GM10248 (cell line): ENCODE results near the gene LRBA.

Experiments used
- CTCF ChIA-PET: fragments of 300-600 bp; sonication (Branson Sonifier 250); formaldehyde crosslinking; extraction: SDS; loops from one replicate; lab custom pipeline; 2021; ENCODE audit warnings: antibody characterized with exemption; lab: Yijun Ruan, JAX
- POLR2A ChIA-PET: fragments of 350-650 bp; sonication (Branson Sonifier 250); formaldehyde crosslinking; extraction: SDS; loops from one replicate; lab custom pipeline; 2020; ENCODE audit warnings: antibody characterized with exemption; lab: Yijun Ruan, JAX
- DNase-seq: peaks from one replicate; pipeline ENCODE4 v3.0.0; 2012; ENCODE audit errors: extremely low spot score
- CTCF ChIP-seq: IDR thresholded peaks from 2 replicates; pipeline ENCODE4 v1.5.1; 2012; ENCODE audit warnings: mild to moderate bottlenecking, low read depth; ENCODE audit errors: extremely low read depth, missing control alignments, control extremely low read depth

LRBA gene

GRCh38 chr4:150805183-150806025, 209.7 kb downstream of the LRBA start:
- TF ChIP-seq CTCF, result no peak
- ChIA-PET CTCF (no interaction called here), POLR2A (no interaction called here)
- no peak for DNase-seq

GRCh38 chr4:150801833-150802232, 213.3 kb downstream of the LRBA start:
- TF ChIP-seq CTCF, result no peak
- CTCF ChIA-PET, result interaction anchor here (0.9 to 1.3 kb wide), 2 partner anchors 25 to 65 kb away, joined by 3 read pairs; no protein-coding TSS in a partner anchor
- POLR2A ChIA-PET, result no interaction called here
- DNase-seq, result no peak

- no peak for DNase-seq
- TF ChIP-seq CTCF, result no peak
- ChIA-PET CTCF (interaction anchor here (1.1 to 2.4 kb wide), 7 partner anchors 8 to 36 kb away, joined by 3 to 7 read pairs (median 4); no protein-coding TSS in a partner anchor), POLR2A (no interaction called here)
Observed at GRCh38 chr4:150799207-150799606, 215.9 kb downstream of the LRBA start.

GRCh38 chr4:150794706-150795105, 220.4 kb downstream of the LRBA start:
- ChIA-PET POLR2A (no interaction called here), CTCF (no interaction called here)
- no peak for TF ChIP-seq CTCF
- no peak for DNase-seq

GRCh38 chr4:150789864-150790263, 225.2 kb downstream of the LRBA start:
- ChIA-PET POLR2A (no interaction called here), CTCF (interaction anchor here (1.5 kb wide), 1 partner anchor 9 kb away, joined by 4 read pairs; no protein-coding TSS in a partner anchor)
- TF ChIP-seq CTCF, result no peak
- no peak for DNase-seq

- POLR2A ChIA-PET, result no interaction called here
- CTCF ChIA-PET, result interaction anchor here (2.1 kb wide), 1 partner anchor 14 kb away, joined by 7 read pairs; no protein-coding TSS in a partner anchor
- no peak for TF ChIP-seq CTCF
- DNase-seq, result no peak
Observed at GRCh38 chr4:150784939-150785338, 230.1 kb downstream of the LRBA start.
